Fibroblast of the aortic adventitia (primary cell): Measurements from ENCODE around the gene SLC26A4. TPM values are rescaled to one million over a fixed set of nuclear protein-coding genes. Genes with fewer than 3 reads are reported as not detected.
A peak's percentile ranks its signal among the peaks of the same experiment; 100 is the strongest.

ENCODE experiments used
- DNase-seq: peaks from one replicate; pipeline ENCODE4 v3.0.0-alpha.2; 2010; ENCODE audit warnings: low read depth
- H3K4me3 ChIP-seq: 2 replicates; pipeline ENCODE4 v1.5.1; 2011; ENCODE audit warnings: low read depth, mild to moderate bottlenecking, control low read depth, low read length, moderate library complexity
- CTCF ChIP-seq: IDR thresholded peaks from 2 replicates; pipeline ENCODE4 v1.5.1; 2011; ENCODE audit warnings: mild to moderate bottlenecking, low read length, control low read depth, inconsistent platforms; ENCODE audit not compliant: insufficient read depth
- total RNA-seq: library from RNA; depleted of rRNA; stranded (reverse); fragments of >200 nt; gene quantifications from 2 replicates; pipeline ENCODE4 v1.2.3, GENCODE V29; 2012; ENCODE audit warnings: low replicate concordance

SLC26A4 gene
- total RNA-seq, 1 donor, result 1.8 TPM

- TF ChIP-seq CTCF, result no peak
- no peak for DNase-seq
- no peak overlapping the region for H3K4me3 ChIP-seq
These were observed 65.9 kb downstream of the SLC26A4 start for GRCh38 chr7:107726356-107727130.

GRCh38 chr7:107728276-107728675 lies 67.6 kb downstream of the SLC26A4 start:
- no peak overlapping the region for H3K4me3 ChIP-seq
- DNase-seq, result peak; percentile 16
- no peak for TF ChIP-seq CTCF

GRCh38 chr7:107742678-107743566 lies 82.3 kb downstream of the SLC26A4 start:
- peak overlapping the region; percentile 64 for H3K4me3 ChIP-seq
- TF ChIP-seq CTCF, result no peak
- DNase-seq, result no peak

- DNase-seq, result peak; percentile 96
- TF ChIP-seq CTCF, result peak; percentile 82
- peak within 1 kb of the TSS; percentile 94 for H3K4me3 ChIP-seq
These were observed 83.1 kb downstream of the SLC26A4 start, which contains the start of gene CBLL1 for GRCh38 chr7:107743567-107744344. Gene CBLL1, plus strand, starts transcription at chr7:107744142. Its CDS starts 22 bp downstream, at chr7:107744164.

GRCh38 chr7:107744345-107744750 lies 83.7 kb downstream of the SLC26A4 start:
- no peak for TF ChIP-seq CTCF
- H3K4me3 ChIP-seq, result peak overlapping the region; percentile 94
- no peak for DNase-seq

- peak overlapping the region; percentile 57 for H3K4me3 ChIP-seq
- DNase-seq, result no peak
- TF ChIP-seq CTCF, result no peak
These were observed 85.4 kb downstream of the SLC26A4 start for GRCh38 chr7:107746006-107746405.
